Measurements from ENCODE around the gene RTP1. TPM values are rescaled to one million over a fixed set of nuclear protein-coding genes. Genes with fewer than 3 reads are reported as not detected.
"Not testable (repeated sequence)": the region's sequence is repeated elsewhere in the genome, so short reads cannot be mapped to it uniquely, and the experiment has no call there.

Gene RTP1
- total RNA-seq, 1 experiment from 2014 or later: not detected

- intact Hi-C loops (cut with micrococcal nuclease): no loop called here
- Histone ChIP-seq H3K79me2 (ENCODE audit: insufficient read depth, low read length) (no peaks in the 10 kb centered on the region), H2AFZ (ENCODE audit: low read depth, low read length, poor library complexity, severe bottlenecking) (no peak overlapping the region), H3K9me3 (ENCODE audit: control insufficient read depth in 1 of 2, insufficient read depth in 1 of 2, low read depth in 1 of 2, low read length in 2 of 2) (no peaks in the 10 kb centered on the region), H3K9me2 (ENCODE audit: insufficient read depth) (no peaks in the 10 kb centered on the region), H3K27ac (ENCODE audit: low read depth, low read length) (no peak overlapping the region), H3K27me3 (ENCODE audit: insufficient read depth, low read length) (peaks cover 4% of the 10 kb centered on the region; the same call in 1 of the 2 replicates), H3K4me1 (ENCODE audit: control insufficient read depth in 1 of 2, insufficient read depth in 2 of 2, low read length in 2 of 2) (no peaks in the 10 kb centered on the region), H3K4me3 (replicated peaks in 1 of 2; ENCODE audit: low read depth in 1 of 2, low read length in 2 of 2) (no peak overlapping the region), H3K36me3 (ENCODE audit: control insufficient read depth in 1 of 2, insufficient read depth in 2 of 2, low read length in 2 of 2) (no peaks in the 10 kb centered on the region), H3K4me2 (ENCODE audit: low read length) (no peak overlapping the region), H3K9ac (ENCODE audit: low read length) (no peak overlapping the region), H4K20me1 (ENCODE audit: insufficient read depth) (no peaks in the 10 kb centered on the region)
- ChIA-PET POLR2A (no interaction called here), CTCF (no interaction called here), RAD21 (ENCODE audit: low non-redundant PET in 1 of 2, low total read pairs in 2 of 2, uncharacterized antibody in 2 of 2, unreplicated experiment in 2 of 2) (no interaction called here)
- DNase-seq (ENCODE audit: low read depth, low spot score) (no peak), ATAC-seq (no peak)
- no peak for TF ChIP-seq MAX (IDR thresholded peaks at IDR 0.05)
- no peak for TF ChIP-seq EGR1 (IDR thresholded peaks at IDR 0.05; ENCODE audit: low read depth)
- no peak for TF ChIP-seq POLR2A (IDR thresholded peaks at IDR 0.05; ENCODE audit: borderline replicate concordance, extremely low read depth, insufficient read depth, insufficient read length)
- TF ChIP-seq SP1 (IDR thresholded peaks at IDR 0.05; ENCODE audit: low read depth): no peak
- no peak for TF ChIP-seq ATF3 (IDR thresholded peaks at IDR 0.05)
- TF ChIP-seq REST (IDR thresholded peaks at IDR 0.05; ENCODE audit: low read depth): no peak
- no peak for TF ChIP-seq EZH2phosphoT487 (IDR thresholded peaks at IDR 0.05; ENCODE audit: borderline replicate concordance)
- TF ChIP-seq YY1 (IDR thresholded peaks at IDR 0.05; ENCODE audit: extremely low read depth, insufficient replicate concordance, low read depth, low read length): no peak
- TF ChIP-seq ZFX (IDR thresholded peaks at IDR 0.05): no peak
- TF ChIP-seq EZH2 (IDR thresholded peaks at IDR 0.05): no peak
- no peak for TF ChIP-seq RAD21 (IDR thresholded peaks at IDR 0.05; ENCODE audit: low read depth)
- BruUV-seq (replicated peaks): no TSS peak
Measured at GRCh38 chr3:187238239-187238638, 41.0 kb downstream of the RTP1 start.

- H3K4me1 ChIP-seq (ENCODE audit: control insufficient read depth in 1 of 2, insufficient read depth in 2 of 2, low read length in 2 of 2); ATAC-seq; BruUV-seq (replicated peaks); H3K27me3 ChIP-seq (ENCODE audit: insufficient read depth, low read length); H3K36me3 ChIP-seq (ENCODE audit: control insufficient read depth in 1 of 2, insufficient read depth in 2 of 2, low read length in 2 of 2); H3K4me3 ChIP-seq (replicated peaks in 1 of 2; ENCODE audit: low read depth in 1 of 2, low read length in 2 of 2); H3K9me3 ChIP-seq (ENCODE audit: control insufficient read depth in 1 of 2, insufficient read depth in 1 of 2, low read depth in 1 of 2, low read length in 2 of 2); CTCF ChIA-PET; DNase-seq (ENCODE audit: low read depth, low spot score); H3K4me2 ChIP-seq (ENCODE audit: low read length); RAD21 ChIA-PET (ENCODE audit: low non-redundant PET in 1 of 2, low total read pairs in 2 of 2, uncharacterized antibody in 2 of 2, unreplicated experiment in 2 of 2); H4K20me1 ChIP-seq (ENCODE audit: insufficient read depth); H3K9ac ChIP-seq (ENCODE audit: low read length); H3K79me2 ChIP-seq (ENCODE audit: insufficient read depth, low read length); H3K27ac ChIP-seq (ENCODE audit: low read depth, low read length); POLR2A ChIA-PET; intact Hi-C loops (cut with micrococcal nuclease); H3K9me2 ChIP-seq (ENCODE audit: insufficient read depth); H2AFZ ChIP-seq (ENCODE audit: low read depth, low read length, poor library complexity, severe bottlenecking): not testable (repeated sequence)
Measured at GRCh38 chr3:187238835-187239234, 41.5 kb downstream of the RTP1 start.
